IPS-18a (cell line): ENCODE data around the gene NDUFAF7.
"Not testable (repeated sequence)": the region's sequence is repeated elsewhere in the genome, so short reads cannot be mapped to it uniquely, and the experiment has no call there.

Experiments
- H3K27ac ChIP-seq: one replicate; pipeline ENCODE4 v1.5.1; 2013; ENCODE audit warnings: low read length
- H3K27me3 ChIP-seq: one replicate; pipeline ENCODE4 v1.6.1; 2013; ENCODE audit warnings: mild to moderate bottlenecking, low read length; ENCODE audit not compliant: control insufficient read depth, insufficient read depth
- H3K36me3 ChIP-seq: one replicate; pipeline ENCODE4 v1.6.1; 2013; ENCODE audit warnings: low read depth, low read length; ENCODE audit not compliant: control insufficient read depth
- H3K4me1 ChIP-seq: one replicate; pipeline ENCODE4 v1.6.1; 2013; ENCODE audit warnings: low read depth, low read length; ENCODE audit not compliant: control insufficient read depth
- H3K4me3 ChIP-seq: one replicate; pipeline ENCODE4 v1.5.1; 2013; ENCODE audit warnings: low read length
- H3K9ac ChIP-seq: one replicate; pipeline ENCODE4 v1.6.1; 2013; ENCODE audit warnings: mild to moderate bottlenecking, low read length, moderate library complexity
- H3K9me3 ChIP-seq: one replicate; pipeline ENCODE4 v1.6.1; 2013; ENCODE audit warnings: low read depth, low read length; ENCODE audit not compliant: control insufficient read depth

Gene NDUFAF7, protein sequence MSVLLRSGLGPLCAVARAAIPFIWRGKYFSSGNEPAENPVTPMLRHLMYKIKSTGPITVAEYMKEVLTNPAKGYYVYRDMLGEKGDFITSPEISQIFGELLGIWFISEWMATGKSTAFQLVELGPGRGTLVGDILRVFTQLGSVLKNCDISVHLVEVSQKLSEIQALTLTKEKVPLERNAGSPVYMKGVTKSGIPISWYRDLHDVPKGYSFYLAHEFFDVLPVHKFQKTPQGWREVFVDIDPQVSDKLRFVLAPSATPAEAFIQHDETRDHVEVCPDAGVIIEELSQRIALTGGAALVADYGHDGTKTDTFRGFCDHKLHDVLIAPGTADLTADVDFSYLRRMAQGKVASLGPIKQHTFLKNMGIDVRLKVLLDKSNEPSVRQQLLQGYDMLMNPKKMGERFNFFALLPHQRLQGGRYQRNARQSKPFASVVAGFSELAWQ

DNA sequence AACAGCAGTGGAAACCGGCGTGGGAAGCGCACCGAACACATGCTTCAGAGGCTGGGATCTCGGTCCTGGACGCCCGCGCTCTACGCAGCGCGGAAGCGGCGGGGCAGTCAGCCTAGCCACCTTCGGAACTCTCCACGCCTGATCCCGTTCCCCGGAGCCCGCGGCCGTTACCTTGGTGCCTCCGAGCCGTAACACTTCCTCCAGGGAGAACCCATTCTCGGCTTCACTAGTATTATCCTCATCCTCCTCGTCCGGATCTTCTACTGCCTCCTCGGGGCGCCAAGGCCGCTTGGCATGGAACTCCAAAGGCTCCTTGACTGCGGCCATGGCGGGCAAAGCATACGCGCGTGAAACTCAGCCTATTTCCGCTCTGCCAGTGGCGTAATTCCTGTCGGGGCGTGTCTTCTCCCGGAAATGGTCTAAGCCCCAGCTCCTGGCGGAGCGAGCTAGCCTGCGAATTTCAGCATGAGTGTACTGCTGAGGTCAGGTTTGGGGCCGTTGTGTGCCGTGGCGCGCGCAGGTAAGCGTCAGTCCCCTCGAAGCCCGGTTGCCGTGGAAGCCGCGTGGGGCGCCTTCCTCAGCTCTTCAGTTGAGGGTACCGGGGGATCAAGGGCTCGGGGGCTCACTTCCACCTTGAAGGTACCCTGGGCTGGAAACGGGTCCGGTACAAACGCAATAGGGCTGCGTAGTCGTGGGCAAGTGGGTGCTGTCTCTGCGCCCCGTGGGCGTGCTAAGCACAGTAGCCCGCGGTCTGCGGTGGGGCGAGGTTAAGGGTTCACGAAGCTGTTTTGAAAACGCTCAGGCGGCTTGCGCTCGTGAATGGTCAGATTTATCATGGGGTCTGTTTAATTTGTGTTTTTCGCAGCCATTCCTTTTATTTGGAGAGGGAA, at the start of gene NDUFAF7, which contains the start of gene CEBPZ:
Gene NDUFAF7, plus strand, starts transcription at position 418 of the 890 bp plus-strand sequence. Its CDS starts 48 bp downstream, at position 466.
Gene CEBPZ, minus strand, starts transcription at position 356 of the 890 bp plus-strand sequence. Its CDS starts 29 bp downstream, at position 327.
- H3K27ac ChIP-seq = peak within 1 kb of the TSS; percentile 47
- no peaks in the 10 kb centered on the region for H3K9me3 ChIP-seq
- no peaks in the 10 kb centered on the region for H3K27me3 ChIP-seq
- peak within 1 kb of the TSS; percentile 86 for H3K9ac ChIP-seq
- H3K4me1 ChIP-seq = peaks cover 29% of the 10 kb centered on the region
- H3K4me3 ChIP-seq = peak within 1 kb of the TSS; percentile 93
- peaks cover 47% of the 10 kb centered on the region for H3K36me3 ChIP-seq

DNA sequence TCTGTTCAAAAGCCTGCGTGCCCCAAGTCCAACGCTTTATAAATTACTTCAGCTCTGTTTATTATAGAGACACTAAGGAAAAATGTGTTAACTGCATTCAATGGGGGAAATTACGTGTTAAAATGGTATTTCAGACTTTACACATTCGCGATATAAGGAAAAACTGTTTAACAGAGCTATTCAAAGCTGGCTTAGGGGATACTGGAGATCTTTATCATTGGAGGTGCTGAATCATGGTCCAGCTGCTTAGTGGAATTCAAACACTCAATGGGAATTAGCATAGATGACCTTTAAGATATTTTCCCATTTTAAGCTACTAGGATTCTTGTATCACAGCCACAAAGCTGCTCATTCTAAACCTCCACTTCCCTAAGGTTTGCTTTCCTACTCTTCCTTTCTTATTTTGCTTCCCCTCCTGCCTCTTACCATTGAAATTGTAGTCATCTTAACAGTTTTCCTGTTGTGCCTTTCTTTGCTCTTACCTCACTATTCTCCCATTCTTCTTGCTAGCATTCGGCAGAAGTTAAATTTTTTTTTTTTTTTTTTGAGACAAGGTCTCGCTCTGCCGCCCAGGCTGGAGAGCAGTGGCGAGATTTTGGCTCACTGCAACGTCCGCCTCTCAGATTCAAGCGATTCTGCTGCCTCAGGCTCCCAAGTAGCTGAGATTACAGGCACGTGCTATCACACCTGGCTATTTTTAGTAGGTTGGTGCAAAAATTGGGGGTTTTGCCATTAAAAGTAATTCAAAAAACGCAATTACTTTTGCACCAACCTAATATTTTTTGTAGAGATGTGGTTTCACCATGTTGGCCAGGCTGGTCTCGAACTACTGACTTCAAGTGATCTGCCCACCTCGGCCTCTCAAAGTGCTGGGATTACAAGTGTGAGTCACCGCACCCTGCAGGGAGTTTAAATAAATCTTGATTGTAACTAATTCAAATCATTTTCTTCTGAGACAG, 49.5 kb upstream of the NDUFAF7 start:
- Histone ChIP-seq H3K36me3 (no peaks in the 10 kb centered on the region), H3K9me3 (no peaks in the 10 kb centered on the region), H3K9ac (peak overlapping the region; percentile 6), H3K4me1 (peaks cover 12% of the 10 kb centered on the region), H3K27me3 (no peaks in the 10 kb centered on the region), H3K4me3 (no peak overlapping the region), H3K27ac (peak overlapping the region; percentile 22)

DNA sequence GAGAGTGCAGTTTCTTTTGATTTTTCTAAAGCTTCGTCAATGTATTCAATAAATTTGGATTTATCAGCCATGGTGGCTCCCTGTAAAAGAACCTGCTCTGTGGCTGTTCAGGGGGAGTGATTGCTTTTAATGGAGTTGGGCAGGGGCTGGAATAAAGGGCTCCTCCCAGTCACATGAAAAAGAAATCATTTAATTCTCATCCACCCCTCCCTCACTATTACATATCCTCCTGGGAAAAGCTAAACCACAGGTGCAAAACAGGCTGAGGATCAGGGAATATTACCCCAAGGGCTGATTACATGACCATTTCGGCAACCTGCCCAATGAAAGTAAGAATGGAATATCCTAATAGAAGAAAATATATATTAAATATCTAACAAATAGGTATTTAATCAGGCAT, 42.9 kb upstream of the NDUFAF7 start, which contains the start of gene SULT6B1:
Gene SULT6B1, minus strand, starts transcription at position 101 of the 400 bp plus-strand sequence. Its CDS starts 30 bp downstream, at position 71.
- Histone ChIP-seq H3K27ac (no peak within 1 kb of the TSS), H3K9ac (no peak within 1 kb of the TSS), H3K4me3 (no peak within 1 kb of the TSS)

DNA sequence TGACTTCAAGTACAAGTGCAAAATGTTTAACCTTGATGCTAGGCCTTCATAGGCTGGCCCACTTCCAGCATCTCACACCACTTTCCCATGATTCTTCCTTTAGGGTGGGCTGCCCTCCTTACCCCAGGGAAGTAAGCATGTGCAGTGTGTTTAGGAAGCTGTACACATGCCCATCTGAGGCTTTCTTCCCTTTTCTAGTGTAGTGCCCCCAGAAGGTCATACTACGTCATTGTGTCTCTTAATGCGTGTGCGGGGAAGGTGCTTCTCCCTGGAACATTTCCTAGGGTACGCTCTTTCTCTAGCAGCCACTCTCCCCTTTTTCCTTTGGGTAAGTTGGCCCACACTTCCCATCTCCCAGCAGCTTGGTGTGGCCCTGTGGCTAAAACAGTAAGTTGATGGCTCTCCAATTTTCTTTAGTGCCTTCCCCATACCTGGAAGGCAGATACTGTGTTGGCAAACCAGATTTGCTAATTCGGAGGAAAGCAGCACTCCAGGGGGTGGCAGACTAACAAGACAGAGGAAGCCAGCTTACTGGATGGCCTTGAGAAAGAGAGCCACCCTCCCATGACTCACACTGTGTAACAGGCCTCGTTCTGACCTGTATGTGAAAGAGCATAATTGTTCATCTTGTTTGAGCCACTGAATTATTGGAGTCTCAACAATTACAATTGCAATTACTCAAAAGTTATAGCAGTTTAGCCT, 41.9 kb upstream of the NDUFAF7 start:
- Histone ChIP-seq H3K4me3 (no peak overlapping the region), H3K27me3 (no peaks in the 10 kb centered on the region), H3K36me3 (no peaks in the 10 kb centered on the region), H3K9ac (no peak overlapping the region), H3K9me3 (no peaks in the 10 kb centered on the region), H3K4me1 (peaks cover 41% of the 10 kb centered on the region), H3K27ac (peak overlapping the region; percentile 13)

More for the DNA sequence above, 42.9 kb upstream of the NDUFAF7 start, which contains the start of gene SULT6B1:
- H3K9me3 ChIP-seq = no peaks in the 10 kb centered on the region
- H3K4me1 ChIP-seq = peaks cover 41% of the 10 kb centered on the region
- H3K36me3 ChIP-seq = no peaks in the 10 kb centered on the region
- H3K27me3 ChIP-seq = no peaks in the 10 kb centered on the region

DNA sequence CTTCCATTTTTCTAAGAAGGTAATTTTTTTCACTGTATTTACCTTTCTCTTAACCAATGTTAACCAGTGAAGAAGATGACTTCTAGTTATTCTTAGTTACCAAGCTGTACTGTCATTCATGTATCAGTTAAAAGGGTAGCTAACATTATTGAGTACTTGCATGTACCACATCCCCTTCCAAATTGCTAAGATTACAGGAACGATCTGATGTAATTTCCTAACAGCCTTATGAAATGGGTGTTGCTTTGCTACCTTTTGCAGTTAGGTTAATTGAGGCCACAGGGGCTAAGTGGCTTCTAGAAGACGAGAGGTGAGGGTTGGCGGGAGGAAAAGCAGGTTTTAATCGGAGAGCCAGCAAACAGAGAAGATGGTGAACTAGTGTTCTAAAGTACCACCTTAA, 41.2 kb upstream of the NDUFAF7 start:
- Histone ChIP-seq H3K36me3 (no peaks in the 10 kb centered on the region), H3K9ac (no peak overlapping the region), H3K27ac (peak overlapping the region; percentile 13), H3K9me3 (no peaks in the 10 kb centered on the region), H3K27me3 (no peaks in the 10 kb centered on the region), H3K4me3 (no peak overlapping the region), H3K4me1 (peaks cover 41% of the 10 kb centered on the region)

DNA sequence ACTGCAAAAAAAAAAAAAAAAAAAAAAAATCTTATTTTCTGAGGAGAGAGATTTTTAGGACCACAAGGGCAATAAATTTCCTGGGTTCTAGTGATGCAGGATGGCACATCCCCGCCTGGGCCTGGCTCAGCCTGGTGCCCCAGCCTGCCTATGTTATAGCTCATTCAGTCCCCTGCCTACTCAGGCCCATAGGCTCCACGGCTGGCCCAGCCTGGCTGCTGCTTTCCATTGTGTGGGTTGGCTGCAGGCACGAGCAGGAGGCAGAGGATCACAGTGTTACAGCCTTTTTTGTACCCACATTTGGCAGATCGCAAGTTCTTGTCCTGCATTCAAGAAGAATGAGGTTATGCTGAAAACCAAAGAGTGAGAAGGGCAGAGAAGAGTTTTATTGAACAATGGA, 40.2 kb upstream of the NDUFAF7 start:
- H3K36me3 ChIP-seq = no peaks in the 10 kb centered on the region
- H3K4me1 ChIP-seq = peaks cover 41% of the 10 kb centered on the region
- H3K9ac ChIP-seq = no peak overlapping the region
- H3K9me3 ChIP-seq = no peaks in the 10 kb centered on the region
- no peaks in the 10 kb centered on the region for H3K27me3 ChIP-seq
- no peak overlapping the region for H3K27ac ChIP-seq
- H3K4me3 ChIP-seq = no peak overlapping the region

DNA sequence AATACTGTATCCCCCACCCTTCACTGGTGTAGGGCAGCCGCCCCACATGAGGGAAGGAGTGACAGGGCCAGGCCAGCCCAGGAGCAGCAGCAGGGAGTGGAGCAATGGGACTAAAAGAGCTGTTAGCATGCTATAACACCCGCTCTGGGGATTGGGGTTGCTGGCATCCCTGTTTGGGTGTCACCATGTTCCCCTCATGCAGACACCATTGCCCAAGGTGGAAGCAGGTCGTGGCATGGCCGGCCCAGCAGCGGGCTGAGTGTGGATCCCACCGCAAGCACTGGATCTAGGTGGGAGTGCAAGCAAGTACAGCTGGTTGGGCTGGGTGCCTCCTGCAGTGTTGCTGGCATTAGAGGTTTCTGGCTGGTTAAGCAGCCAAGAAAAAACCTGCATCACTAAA, 39.7 kb upstream of the NDUFAF7 start:
- Histone ChIP-seq H3K36me3 (no peaks in the 10 kb centered on the region), H3K9me3 (no peaks in the 10 kb centered on the region), H3K27ac (no peak overlapping the region), H3K4me1 (peaks cover 41% of the 10 kb centered on the region), H3K4me3 (no peak overlapping the region), H3K9ac (no peak overlapping the region), H3K27me3 (no peaks in the 10 kb centered on the region)

DNA sequence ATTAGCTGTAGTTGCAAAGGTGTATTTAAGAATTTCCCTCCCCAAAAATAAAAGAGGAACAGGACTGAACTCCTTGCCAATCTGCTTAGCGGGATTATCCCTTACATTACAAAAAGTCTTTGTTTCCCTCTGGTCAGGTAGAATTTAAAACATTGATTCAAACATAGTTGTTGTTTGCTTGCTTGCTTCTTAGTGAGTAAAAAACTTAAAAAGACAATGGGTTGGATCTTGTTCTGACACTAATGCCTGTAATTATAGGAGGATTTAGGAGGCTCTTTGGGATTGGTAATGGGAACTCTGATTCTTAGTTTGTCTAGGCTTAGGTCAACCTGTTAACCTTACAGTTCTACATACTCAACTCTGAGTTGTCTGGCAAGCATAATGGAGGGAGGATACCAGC, 38.9 kb upstream of the NDUFAF7 start:
- H3K27ac ChIP-seq = no peak overlapping the region
- no peak overlapping the region for H3K9ac ChIP-seq
- H3K4me1 ChIP-seq = peaks cover 41% of the 10 kb centered on the region
- no peaks in the 10 kb centered on the region for H3K9me3 ChIP-seq
- no peaks in the 10 kb centered on the region for H3K27me3 ChIP-seq
- H3K4me3 ChIP-seq = no peak overlapping the region
- no peaks in the 10 kb centered on the region for H3K36me3 ChIP-seq

DNA sequence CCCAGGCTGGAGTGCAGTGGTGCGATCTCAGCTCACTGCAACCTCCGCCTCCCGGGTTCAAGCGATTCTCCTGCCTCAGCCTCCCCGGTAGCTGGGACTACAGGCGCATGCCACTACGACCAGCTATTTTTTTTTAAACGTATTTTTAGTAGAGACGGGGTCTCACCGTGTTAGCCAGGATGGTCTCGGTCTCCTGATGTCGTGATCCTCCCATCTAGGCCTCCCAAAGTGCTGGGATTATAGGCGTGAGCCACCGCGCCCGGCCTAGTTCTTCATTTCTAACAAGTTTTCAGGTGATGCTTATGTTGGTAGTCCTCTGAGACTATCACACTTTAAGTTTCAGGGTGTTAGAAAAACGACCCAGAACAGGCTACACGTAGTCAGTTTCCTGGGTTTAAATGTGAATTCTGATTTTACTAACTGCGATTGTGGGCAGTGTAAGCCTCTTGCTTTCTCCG, 35.6 kb upstream of the NDUFAF7 start:
- not testable (repeated sequence) for H3K9me3 ChIP-seq, H3K9ac ChIP-seq, H3K27ac ChIP-seq, H3K27me3 ChIP-seq
- Histone ChIP-seq H3K4me3 (peak overlapping the region; percentile 65), H3K4me1 (peaks cover 29% of the 10 kb centered on the region), H3K36me3 (peaks cover 12% of the 10 kb centered on the region)
